ENCODE data around the gene RASGRP3. TPM values are rescaled to one million over a fixed set of nuclear protein-coding genes. Genes with fewer than 3 reads are reported as not detected.

RASGRP3 gene
- total and polyA plus RNA-seq, 9 of the 15 experiments (the other 6 are each of a cell fraction or from before 2014, with no cell fraction given), result 0.18 to 1.7 (median 1.2) TPM

DNA sequence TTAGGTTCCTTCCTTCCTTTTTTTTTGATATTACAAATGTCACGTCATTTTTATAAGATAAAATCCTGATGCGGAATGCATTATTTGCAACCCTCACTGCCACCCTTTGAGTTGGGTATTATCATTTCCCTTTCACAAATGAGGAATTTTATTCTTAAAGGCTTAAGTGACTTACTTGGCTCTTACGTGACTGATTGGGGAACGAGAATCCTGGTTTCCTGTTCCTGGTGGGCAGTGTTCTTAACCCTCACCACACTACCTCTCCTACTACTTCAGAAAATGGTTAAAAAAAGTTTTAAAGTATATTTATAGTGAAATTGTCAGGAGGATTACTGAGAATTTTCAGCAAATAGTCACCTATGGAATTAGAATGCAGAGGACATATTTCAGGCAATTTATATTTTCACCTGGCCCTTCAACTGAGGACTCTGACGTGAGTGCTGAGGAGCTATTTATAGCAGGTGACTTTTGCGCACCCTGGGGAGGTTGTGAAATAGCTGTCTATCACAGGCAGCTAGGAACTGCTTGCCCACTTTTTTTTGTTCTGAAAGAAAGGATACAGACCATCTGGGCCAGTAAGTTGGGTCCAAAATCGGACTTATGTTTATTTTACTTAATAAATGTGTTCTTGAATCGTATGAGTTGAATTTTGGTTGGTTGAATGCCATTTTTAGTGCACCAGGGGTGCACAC, 18.7 kb upstream of the RASGRP3 start:
- H3K79me2 ChIP-seq (ENCODE audit: control insufficient read depth, insufficient read depth, low read length), result no peaks in the 10 kb centered on the region
- H3K9ac ChIP-seq (ENCODE audit: insufficient read depth in 1 of 2, low read depth in 2 of 2, low read length in 2 of 2), result no peak overlapping the region
- H3K4me2 ChIP-seq (ENCODE audit: insufficient read depth, low read length), result no peak overlapping the region
- DNase-seq (ENCODE audit: extremely low read depth in 1 of 4, low spot score in 3 of 4) (peak in 2 of 4 experiments; percentile 20 to 37), FAIRE-seq (no peak), ATAC-seq (peak; percentile 48; the same call in 1 of the 3 replicates)
- no peaks in the 10 kb centered on the region for H3K4me1 ChIP-seq (replicated peaks in 1 of 2; ENCODE audit: control insufficient read depth in 2 of 2, insufficient read depth in 2 of 2, low read length in 2 of 2)
- H3K36me3 ChIP-seq (ENCODE audit: control insufficient read depth, insufficient read depth, low read length), result no peaks in the 10 kb centered on the region
- no peaks in the 10 kb centered on the region; a peak in 1 of 5 replicates for H3K27me3 ChIP-seq (ENCODE audit: control insufficient read depth in 2 of 2, insufficient read depth in 2 of 2, low read length in 2 of 2)
- H3K27ac ChIP-seq (ENCODE audit: extremely low read depth, low read depth, low read length), result no peak overlapping the region; the same call in 2 of the 3 replicates
- 7% methylated on average over 8 of the region's 8 CpGs for WGBS (ENCODE audit: insufficient coverage, low coverage, missing lambda C conversion rate)
- CTCF ChIA-PET (ENCODE audit: low intra/inter-chr PET ratio), result no interaction called here
- peaks cover 2% of the 10 kb centered on the region; the same call in 1 of the 2 replicates for H3K9me3 ChIP-seq (replicated peaks; ENCODE audit: control insufficient read depth, insufficient read depth, low read depth, low read length)
- intact Hi-C loops (cut with micrococcal nuclease) (no loop called here), in situ Hi-C loops (cut with MboI) (no loop called here)
- peak overlapping the region; percentile 48; the same call in 1 of the 2 replicates for H2AFZ ChIP-seq (ENCODE audit: low read depth, low read length)
- H4K20me1 ChIP-seq (replicated peaks; ENCODE audit: control insufficient read depth, insufficient read depth, low read length), result no peaks in the 10 kb centered on the region
- TF ChIP-seq, protein P1, sequence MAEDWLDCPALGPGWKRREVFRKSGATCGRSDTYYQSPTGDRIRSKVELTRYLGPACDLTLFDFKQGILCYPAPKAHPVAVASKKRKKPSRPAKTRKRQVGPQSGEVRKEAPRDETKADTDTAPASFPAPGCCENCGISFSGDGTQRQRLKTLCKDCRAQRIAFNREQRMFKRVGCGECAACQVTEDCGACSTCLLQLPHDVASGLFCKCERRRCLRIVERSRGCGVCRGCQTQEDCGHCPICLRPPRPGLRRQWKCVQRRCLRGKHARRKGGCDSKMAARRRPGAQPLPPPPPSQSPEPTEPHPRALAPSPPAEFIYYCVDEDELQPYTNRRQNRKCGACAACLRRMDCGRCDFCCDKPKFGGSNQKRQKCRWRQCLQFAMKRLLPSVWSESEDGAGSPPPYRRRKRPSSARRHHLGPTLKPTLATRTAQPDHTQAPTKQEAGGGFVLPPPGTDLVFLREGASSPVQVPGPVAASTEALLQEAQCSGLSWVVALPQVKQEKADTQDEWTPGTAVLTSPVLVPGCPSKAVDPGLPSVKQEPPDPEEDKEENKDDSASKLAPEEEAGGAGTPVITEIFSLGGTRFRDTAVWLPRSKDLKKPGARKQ (CRISPR knock-in tag; IDR thresholded peaks at IDR 0.05), result no peak
- peak; percentile 53 for TF ChIP-seq CEBPB (tag; IDR thresholded peaks at IDR 0.05)
- TF ChIP-seq MEF2A (IDR thresholded peaks at IDR 0.05; ENCODE audit: control insufficient read depth, low read depth, low read length), result peak; percentile 95
- peak; percentile 64 for TF ChIP-seq PKNOX1 (IDR thresholded peaks at IDR 0.05)
- TF ChIP-seq CHD1 (IDR thresholded peaks at IDR 0.05; ENCODE audit: low read length), result no peak
- no peak for TF ChIP-seq NCOA6 (IDR thresholded peaks at IDR 0.05)
- no peak for TF ChIP-seq TCF7 (IDR thresholded peaks at IDR 0.05; ENCODE audit: borderline replicate concordance)
- no peak for TF ChIP-seq ZNF121 (CRISPR knock-in tag; conservative IDR thresholded peaks at IDR 0.05)
- peak; percentile 50 for TF ChIP-seq MEIS2 (IDR thresholded peaks at IDR 0.05; ENCODE audit: partially characterized antibody)
- TF ChIP-seq ZNF184 (CRISPR knock-in tag; IDR thresholded peaks at IDR 0.05), result no peak
- TF ChIP-seq COPS2 (conservative IDR thresholded peaks at IDR 0.05), result no peak
- TF ChIP-seq CEBPG (CRISPR knock-in tag; IDR thresholded peaks at IDR 0.05), result peak; percentile 44; the same call in 1 of the 2 replicates
- TF ChIP-seq CEBPG (tag; conservative IDR thresholded peaks at IDR 0.05 in 1 of 2, IDR thresholded peaks at IDR 0.05 in 1 of 2), result 0 out of 4 replicates have a peak, but pooled peaks of 1 of the 2 experiments have one; percentile 24
- no peak for TF ChIP-seq ESRRA (IDR thresholded peaks at IDR 0.05; ENCODE audit: borderline replicate concordance, low read depth)
- no peak for TF ChIP-seq ZBTB33 (CRISPR knock-in tag; IDR thresholded peaks at IDR 0.05)
- no peak for TF ChIP-seq RUNX1 (IDR thresholded peaks at IDR 0.05; ENCODE audit: low read depth)
- no peak for TF ChIP-seq ATF2 (CRISPR knock-in tag; IDR thresholded peaks at IDR 0.05)
- H3K4me3 ChIP-seq, result no peak overlapping the region
- H3K9me1 ChIP-seq (ENCODE audit: control insufficient read depth, insufficient read depth, low read length), result no peaks in the 10 kb centered on the region
- POLR2A ChIA-PET, result no interaction called here
- BruUV-seq (replicated peaks), result no TSS peak

All from K562 (cell line).